Stimulated activated CD8-positive, alpha-beta memory T cell treated with anti-CD3 and anti-CD28 coated beads, Interleukin-2, amount 100 ng/mL, for 1 hour (primary cell): ENCODE results near the gene DACT3.

ENCODE experiments used
- DNase-seq, 2 donors: peaks; one replicate each; pipeline ENCODE4 v3.0.0-alpha.2; 2020; ENCODE audit warnings: low read depth in 2 of 2

Gene DACT3

GRCh38 chr19:46611776-46612175 is 49.2 kb downstream of the DACT3 start:
- no peak for DNase-seq

GRCh38 chr19:46610851-46611770 is 49.9 kb downstream of the DACT3 start:
- no peak for DNase-seq

- DNase-seq, result no peak
These were observed 50.6 kb downstream of the DACT3 start for GRCh38 chr19:46610413-46610775.

GRCh38 chr19:46609511-46610412 is 51.2 kb downstream of the DACT3 start:
- DNase-seq, result no peak

GRCh38 chr19:46608581-46609345 is 52.2 kb downstream of the DACT3 start:
- DNase-seq, result no peak

GRCh38 chr19:46608178-46608577 is 52.8 kb downstream of the DACT3 start:
- DNase-seq, result no peak

- DNase-seq, result no peak
These were observed 53.5 kb downstream of the DACT3 start for GRCh38 chr19:46607448-46607841.

- no peak for DNase-seq
These were observed 54.1 kb downstream of the DACT3 start for GRCh38 chr19:46606681-46607447.

GRCh38 chr19:46606019-46606418 is 55.0 kb downstream of the DACT3 start:
- DNase-seq, result no peak

- no peak for DNase-seq
These were observed 55.6 kb downstream of the DACT3 start for GRCh38 chr19:46605356-46605821.

- no peak for DNase-seq
These were observed 56.1 kb downstream of the DACT3 start for GRCh38 chr19:46604781-46605355.

GRCh38 chr19:46603752-46604231 is 57.2 kb downstream of the DACT3 start:
- DNase-seq, result no peak

GRCh38 chr19:46603195-46603637 is 57.8 kb downstream of the DACT3 start:
- no peak for DNase-seq

GRCh38 chr19:46602392-46603194 is 58.4 kb downstream of the DACT3 start:
- DNase-seq, result no peak

- no peak for DNase-seq
These were observed 59.4 kb downstream of the DACT3 start, which contains the start of gene CALM3 for GRCh38 chr19:46601318-46602224. TSS of gene CALM3 (plus strand) at chr19:46601330. CDS start at chr19:46601435, 105 bp downstream.

- DNase-seq, result peak; percentile 94 to 96
These were observed 60.3 kb downstream of the DACT3 start for GRCh38 chr19:46600384-46601317.

- DNase-seq, result no peak
These were observed 61.1 kb downstream of the DACT3 start for GRCh38 chr19:46599716-46600373.
